Measurements from ENCODE around the gene GH2.
"Not testable (repeated sequence)": the region's sequence is repeated elsewhere in the genome, so short reads cannot be mapped to it uniquely, and the experiment has no call there.

The GH2 gene

DNA sequence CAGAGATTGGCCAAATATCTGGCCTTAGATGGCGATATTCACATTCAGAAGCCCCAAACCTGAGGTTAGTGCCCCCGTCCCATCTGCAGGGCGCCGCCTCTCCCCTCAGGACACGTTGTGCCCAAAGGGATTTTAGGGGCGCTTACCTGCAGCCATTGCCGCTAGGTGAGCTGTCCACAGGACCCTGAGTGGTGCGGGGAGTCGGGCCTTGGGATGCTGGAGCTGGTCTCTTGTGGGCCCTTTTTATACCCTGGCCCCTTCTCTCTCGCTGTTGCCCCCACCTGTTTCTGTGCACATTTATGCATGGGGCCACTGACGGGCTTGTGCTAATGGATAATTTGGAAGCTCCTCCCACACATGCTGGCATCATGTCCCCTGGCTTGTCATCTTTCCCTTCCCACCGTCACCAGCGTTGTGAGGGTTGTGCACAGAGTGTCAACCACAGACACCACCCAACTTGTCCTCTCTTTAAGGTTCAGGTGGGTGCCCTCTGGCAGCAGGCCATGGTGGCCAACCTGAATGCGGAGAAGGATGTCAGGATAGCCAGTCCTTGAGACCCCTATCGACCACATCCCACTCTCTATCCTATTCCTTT is 29.4 kb upstream of the GH2 start, which contains the start of gene CSHL1:
Gene CSHL1, minus strand, starts transcription at position 218 of the 595 bp plus-strand sequence. Its CDS starts 62 bp downstream, at position 156.
- DNase-seq, result no peak

DNA sequence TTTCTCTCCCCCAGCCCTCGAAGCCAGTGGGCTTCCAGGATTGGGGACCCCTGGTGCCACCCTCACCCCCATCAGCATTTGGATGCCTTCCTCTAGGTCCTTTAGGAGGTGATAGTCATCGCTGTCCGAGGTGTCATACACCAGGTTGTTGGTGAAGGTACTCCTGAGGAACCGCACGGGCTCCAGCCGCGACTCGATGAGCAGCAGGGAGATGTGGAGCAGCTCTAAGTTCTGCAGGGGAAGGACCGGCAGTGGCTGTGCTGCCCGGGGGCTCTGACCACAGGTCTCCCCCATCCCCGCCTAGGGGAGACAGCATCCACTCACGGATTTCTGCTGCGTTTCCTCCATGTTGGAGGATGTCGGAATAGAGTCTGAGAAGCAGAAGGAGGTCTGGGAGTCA is 28.4 kb upstream of the GH2 start:
- DNase-seq, result no peak

DNA sequence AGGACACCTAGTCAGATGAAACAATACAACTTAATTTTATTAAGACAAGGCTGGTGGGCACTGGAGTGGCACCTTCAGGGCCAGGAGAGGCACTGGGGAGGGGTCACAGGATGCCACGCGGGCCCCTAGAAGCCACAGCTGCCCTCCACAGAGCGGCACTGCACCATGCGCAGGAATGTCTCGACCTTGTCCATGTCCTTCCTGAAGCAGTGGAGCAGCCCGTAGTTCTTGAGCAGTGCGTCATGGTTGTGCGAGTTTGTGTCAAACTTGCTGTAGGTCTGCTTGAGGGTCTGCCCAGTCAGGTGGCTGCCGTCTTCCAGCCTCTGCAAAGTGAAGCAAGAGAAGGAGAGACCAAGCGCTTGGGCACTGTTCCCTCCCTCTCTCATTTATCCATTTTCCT is 27.8 kb upstream of the GH2 start:
- not testable (repeated sequence) for DNase-seq

DNA sequence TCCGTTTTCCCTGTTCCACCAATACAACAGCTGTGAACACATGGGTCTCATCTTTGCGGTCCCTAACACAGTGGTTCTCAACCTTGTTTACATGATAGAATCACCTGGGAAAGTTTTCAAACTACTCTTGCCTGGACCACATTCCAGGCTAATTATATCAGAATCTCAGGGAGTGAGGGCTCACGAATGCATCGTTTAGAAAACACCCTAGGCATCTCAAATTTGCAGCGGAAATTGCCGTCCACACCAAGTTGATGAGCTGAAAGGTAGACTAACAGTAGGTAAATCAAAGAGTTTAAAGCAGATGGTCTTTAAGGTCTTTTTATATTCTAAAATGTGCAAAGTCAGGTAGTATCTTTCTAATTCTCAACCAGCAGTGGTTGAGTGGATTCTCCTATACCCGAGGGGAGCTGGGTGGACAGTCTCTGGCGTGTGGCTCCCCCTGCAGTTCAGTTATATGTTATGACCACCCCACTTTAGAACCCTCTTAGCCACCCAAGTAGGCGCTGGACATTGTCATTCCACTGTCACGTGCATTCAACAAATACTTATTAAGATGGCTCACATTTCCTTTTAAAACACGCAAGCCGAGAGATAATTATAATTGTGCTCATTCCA is 25.5 kb upstream of the GH2 start:
- DNase-seq, result peak; percentile 11

DNA sequence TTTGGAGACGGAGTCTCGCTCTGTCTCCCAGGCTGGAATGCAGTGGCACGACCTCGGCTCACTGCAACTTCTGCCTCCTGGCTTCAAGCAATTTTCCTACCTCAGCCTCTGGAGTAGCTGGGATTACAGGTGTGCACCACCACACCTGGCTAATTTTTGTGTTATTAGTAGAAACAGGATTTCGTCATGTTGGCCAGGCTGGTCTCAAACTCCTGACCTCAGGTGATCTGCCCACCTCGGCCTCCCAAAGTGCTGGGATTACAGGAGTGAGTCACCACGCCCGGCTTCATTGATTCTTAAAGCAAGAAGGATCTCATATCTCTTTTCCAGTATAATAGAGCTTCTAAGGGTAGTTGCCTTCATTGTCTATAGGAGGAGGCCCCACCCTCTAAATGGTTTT is 23.1 kb upstream of the GH2 start:
- not testable (repeated sequence) for DNase-seq

DNA sequence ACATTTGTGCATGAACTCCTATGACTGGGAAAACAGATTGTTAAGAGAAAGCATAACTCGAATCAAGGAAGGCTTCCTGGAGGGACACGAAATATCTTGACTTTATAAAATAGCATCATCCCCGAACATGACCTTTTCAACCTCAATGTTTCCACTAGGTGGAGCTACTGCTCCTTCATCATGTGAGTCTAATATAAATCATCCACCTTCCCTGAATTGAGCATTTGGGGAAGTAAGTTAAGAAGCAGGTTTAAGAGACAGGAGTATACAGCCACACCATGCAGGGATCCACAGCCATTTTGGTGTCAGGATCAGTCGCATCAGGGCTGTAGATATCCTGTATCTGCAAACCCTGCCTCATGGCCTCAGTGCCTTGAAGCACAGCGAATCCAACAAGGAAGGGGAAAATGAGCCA is 22.1 kb upstream of the GH2 start:
- not testable (repeated sequence) for DNase-seq

DNA sequence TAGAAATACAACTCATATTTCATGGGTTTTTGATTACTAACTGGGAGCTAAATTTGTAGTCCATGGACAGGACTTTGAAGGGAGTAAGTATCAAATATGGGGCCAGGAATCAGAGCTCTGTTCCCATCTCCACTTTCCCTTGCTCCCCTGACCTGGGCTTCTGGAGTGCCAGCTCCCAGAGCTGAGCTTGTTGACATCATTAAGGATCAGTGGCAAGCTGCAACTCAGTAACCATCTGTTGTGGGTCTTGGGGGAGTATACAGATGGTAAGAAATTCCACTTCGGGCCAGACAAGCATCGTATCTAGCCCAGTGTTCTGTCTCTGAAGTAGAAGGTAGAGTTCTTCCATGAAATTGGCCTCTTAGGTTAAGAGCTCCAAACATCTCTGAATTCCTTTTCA is 20.2 kb upstream of the GH2 start:
- not testable (repeated sequence) for DNase-seq

DNA sequence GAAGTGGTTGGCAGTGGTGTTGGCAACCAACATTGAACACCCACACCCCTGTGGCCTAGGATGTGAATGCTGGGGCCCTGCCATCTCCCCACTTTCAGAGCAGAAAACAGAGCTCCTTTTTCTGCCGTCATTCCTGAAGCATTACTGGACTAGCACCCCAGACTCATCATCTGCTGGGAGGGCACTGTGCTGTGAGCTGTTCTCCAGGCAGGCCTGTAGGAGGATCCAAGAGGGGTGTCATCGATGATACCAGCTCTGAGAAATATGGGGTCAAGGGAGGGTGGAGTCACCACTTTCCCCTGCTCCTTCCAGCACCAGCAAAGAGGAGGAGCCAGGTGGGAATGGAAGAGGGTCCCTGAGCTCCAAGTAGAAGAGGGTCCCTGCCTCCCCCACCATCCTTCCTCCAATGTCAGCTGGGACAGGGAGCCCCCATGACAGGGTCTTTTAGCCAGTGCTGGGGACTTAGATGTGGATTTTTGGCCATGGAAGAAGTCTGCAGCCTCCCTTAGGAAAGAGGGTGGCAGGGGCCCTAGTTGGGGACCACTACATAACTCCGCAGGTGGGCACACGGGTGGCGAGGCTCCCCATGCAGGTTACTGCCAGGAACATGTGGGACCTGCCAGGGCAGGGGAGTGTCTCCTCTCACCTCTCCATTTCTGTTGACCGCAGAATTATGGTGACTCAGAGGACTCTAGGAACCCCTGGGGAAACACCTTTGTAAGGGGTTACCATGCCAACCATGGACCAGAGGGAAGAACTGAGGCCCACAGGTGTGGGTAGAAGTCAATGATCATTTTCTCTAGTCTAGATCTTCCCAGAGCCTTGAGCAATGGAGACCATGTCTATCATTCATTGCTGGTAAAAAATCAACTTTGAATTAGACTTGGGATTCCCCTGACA is 17.4 kb upstream of the GH2 start:
- not testable (repeated sequence) for DNase-seq

DNA sequence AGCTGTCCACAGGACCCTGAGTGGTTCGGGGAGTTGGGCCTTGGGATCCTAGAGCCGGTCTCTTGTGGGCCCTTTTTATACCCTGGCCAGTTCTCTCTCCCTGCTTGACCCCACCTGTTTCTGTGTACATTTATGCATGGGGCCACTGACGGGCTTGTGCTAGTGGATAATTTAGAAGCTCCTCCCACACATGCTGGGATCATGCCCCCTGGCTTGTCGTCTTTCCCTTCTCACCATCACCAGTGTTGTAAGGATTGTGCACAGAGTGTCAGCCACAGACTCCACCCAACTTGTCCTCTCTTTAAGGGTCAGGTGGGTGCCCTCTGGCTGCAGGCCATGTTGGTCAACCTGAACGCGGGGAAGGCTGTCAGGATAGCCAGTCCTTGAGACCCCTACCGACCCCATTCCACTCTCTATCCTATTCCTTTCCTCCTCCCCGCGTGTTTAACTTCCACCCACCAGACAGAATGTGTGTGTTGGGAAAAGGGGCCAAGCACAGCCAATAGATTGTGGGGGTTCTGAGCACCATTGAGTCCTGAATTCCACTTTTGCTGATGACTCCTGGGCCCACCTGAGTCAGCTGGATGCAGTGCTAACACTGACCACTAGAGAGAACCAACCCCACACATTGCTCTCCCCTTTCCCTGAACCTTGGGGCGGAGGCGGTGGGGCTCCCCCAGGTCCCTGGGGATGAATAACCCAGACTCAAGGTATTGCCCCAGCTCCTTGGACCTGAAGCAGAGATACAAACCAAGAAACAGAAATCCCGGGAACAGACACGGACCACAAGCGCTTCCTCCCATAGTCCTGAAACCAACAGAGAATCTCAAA is 15.0 kb upstream of the GH2 start, which contains the start of gene CSH1:
Gene CSH1, minus strand, starts transcription at position 51 of the 831 bp plus-strand sequence. CDS start 63 bp downstream, outside the sequence.
- not testable (repeated sequence) for DNase-seq

DNA sequence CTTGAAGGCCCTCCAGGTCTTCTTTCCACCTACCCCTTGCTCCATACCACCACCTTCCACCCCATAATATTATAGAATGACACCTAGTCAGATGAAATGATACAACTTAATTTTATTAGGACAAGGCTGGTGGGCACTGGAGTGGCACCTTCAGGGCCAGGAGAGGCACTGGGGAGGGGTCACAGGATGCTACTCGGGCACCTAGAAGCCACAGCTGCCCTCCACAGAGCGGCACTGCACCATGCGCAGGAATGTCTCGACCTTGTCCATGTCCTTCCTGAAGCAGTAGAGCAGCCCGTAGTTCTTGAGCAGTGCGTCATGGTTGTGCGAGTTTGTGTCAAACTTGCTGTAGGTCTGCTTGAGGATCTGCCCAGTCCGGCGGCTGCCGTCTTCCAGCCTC is 13.1 kb upstream of the GH2 start:
- not testable (repeated sequence) for DNase-seq

DNA sequence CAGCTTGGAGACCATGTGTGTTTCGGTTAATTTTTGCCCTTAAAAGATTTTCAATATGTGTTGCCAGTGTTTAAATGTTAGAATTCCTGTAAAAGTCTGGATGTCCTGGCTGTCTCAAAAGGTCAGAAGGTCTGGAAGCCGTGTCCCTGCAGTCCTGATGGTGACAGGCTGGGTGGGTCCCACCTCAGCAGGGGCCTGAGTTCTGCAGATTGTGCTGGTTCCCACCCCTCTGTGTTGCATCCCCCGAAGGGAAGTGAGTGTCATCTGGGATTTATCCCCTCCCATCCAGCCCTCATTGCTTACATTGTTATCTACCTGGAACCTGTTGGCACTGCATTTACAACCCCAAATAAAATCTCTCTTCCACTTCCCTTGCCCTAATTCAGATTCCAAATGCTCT is 12.3 kb upstream of the GH2 start:
- DNase-seq, result not testable (repeated sequence)

DNA sequence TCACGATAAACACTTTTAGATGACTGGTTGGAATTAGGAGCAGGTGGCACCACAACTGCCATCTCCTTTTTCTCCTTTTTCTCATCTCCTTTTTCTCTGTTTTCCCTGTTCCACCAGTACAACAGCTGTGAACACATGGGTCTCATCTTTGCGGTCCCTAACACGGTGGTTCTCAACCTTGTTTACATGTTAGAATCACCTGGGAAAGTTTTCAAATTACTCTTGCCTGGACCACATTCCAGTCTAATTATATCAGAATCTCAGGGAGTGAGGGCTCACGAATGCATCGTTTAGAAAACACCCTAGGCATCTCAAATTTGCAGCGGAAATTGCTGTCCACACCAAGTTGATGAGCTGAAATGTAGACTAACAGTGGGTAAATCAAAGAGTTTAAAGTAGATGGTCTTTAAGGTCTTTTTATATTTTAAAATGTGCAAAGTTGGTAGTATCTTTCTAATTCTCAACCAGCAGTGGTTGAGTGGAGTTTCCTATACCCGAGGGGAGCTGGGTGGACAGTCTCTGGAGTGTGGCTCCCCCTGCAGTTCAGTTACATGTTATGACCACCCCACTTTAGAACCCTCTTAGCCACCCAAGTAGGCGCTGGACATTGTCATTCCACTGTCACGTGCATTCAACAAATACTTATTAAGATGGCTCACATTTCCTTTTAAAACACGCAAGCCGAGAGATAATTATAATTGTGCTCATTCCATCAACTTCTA is 10.7 kb upstream of the GH2 start:
- not testable (repeated sequence) for DNase-seq

DNA sequence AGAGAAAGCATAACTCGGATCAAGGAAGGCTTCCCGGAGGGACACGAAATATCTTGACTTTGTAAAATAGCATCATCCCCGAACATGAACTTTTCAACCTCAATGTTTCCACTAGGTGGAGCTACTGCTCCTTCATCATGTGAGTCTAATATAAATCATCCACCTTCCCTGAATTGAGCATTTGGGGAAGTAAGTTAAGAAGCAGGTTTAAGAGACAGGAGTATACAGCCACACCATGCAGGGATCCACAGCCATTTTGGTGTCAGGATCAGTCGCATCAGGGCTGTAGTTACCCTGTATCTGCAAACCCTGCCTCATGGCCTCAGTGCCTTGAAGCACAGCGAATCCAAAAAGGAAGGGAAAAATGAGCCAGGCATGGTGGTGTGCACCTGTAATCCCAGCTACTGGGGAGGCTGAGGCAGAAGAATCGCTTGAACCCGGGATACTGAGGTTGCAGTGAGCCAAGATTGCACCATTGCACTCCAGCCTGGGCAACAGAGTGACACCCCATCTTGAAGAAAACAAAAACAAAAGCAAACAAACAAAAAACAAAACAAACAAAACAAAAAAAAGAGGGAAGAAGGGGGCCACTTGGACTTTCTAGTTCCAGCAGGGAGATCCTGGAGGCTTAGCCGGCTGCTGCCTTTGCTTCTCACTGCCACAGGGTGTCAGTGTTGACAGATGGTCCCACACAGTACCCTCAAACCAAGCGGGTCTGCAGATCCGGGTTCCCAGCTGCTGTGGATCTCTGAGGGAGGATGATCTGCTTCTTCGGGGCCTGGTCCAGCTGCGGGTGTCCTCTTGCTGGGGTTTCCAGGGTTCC is 7.5 kb upstream of the GH2 start:
- DNase-seq, result peak; percentile 29

DNA sequence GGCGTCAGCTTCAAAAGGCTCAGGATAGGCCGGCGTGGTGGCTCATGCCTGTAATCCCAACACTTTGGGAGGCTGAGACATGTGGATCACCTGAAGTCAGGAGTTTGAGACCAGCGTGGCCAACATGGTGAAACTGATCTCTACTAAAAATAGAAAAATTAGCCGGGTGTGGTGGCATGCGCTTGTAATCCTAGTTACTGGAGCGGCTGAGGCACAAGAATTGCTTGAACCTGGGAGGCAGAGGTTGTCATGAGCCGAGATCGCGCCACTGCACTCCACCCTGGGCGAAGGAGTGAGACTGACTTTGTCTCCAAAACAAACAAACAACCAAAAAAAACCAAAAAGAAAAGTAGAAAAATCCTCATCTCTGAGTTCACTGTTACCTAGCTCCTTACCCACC is 3.4 kb upstream of the GH2 start:
- not testable (repeated sequence) for DNase-seq

DNA sequence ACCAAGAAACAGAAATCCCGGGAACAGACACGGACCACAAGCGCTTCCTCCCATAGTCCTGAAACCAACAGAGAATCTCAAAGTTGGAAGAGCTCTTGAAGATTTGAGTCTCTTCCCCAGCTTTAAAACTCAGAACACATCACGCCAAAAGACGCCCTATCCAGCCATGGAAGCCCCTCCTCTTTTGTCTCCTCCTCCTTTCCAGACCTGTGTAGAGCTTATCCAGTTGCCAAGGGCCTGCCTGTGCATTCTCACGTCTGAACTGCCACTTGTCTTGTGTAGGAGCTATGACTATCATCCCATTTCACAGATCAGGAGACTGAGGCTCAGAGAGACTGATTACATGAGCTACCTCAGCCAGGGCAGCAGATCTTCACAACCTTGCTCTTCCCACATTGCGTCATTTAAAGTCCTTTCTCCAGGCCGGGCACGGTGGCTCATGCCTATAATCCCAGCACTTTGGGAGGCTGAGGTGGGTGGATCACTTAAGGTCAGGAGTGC is 932 bp upstream of the GH2 start:
- not testable (repeated sequence) for DNase-seq

DNA sequence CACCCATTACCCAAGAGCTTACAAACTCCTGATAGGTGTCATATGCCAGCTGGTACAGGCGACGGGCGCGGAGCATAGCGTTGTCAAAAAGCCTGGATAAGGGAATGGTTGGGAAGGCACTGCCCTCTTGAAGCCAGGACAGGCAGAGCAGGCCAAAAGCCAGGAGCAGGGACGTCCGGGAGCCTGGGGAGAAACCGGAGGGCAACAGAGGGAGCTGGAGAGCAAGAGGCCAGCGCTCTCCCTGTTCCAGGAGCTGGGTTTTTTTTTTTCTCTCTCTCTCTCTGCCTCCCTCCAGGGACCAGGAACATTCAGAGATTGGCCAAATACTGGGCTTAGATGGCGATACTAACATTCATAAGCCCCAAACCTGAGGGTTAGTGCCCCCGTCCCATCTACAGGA is 407 bp downstream of the GH2 start:
- not testable (repeated sequence) for DNase-seq

DNA sequence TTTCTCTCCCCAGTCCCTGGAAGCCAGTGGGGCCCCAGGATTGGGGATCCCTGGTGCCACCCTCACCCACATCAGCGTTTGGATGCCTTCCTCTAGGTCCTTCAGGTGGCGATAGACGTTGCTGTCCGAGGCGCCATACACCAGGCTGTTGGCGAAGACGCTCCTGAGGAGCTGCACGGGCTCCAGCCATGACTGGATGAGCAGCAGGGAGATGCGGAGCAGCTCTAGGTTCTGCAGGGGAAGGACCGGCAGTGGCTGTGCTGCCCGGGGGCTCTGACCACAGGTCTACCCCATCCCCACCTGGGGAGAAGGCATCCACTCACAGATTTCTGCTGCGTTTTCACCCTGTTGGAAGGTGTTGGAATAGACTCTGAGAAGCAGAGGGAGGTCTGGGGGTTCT is 1.0 kb downstream of the GH2 start:
- DNase-seq, result no peak

DNA sequence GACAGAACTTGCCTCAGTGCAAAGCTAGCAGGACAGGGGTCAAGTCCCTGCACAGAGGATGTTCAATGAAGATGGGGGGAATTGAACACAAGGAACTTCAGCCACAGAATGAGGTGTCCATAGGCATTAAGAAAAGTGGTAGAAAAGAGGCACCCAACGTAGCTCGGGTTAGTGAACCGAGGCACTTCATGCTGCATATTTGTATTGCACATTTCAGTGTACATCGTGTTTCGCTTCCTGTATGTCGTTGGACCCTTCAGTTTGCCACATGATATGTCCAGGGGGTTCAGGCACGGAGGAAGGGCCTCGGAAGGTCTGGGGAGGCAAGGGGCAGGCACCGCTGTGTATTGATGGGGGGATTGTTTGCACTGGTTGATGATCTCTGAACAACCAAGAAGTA is 3.3 kb downstream of the GH2 start:
- DNase-seq, result not testable (repeated sequence)

DNA sequence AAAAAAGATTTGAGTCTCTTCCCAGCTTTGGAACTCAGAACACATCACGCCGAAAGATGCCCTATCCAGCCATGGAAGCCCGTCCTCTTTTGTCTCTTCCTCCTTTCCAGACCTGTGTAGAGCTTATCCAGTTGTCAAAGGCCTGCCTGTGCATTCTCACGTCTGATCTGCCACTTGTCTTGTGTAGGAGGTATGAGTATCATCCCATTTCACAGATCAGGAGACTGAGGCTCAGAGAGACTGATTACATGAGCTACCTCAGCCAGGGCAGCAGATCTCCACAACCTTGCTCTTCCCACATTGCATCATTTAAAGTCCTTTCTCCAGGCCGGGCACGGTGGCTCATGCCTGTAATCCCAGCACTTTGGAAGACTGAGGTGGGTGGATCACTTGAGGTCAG is 7.1 kb downstream of the GH2 start:
- not testable (repeated sequence) for DNase-seq

DNA sequence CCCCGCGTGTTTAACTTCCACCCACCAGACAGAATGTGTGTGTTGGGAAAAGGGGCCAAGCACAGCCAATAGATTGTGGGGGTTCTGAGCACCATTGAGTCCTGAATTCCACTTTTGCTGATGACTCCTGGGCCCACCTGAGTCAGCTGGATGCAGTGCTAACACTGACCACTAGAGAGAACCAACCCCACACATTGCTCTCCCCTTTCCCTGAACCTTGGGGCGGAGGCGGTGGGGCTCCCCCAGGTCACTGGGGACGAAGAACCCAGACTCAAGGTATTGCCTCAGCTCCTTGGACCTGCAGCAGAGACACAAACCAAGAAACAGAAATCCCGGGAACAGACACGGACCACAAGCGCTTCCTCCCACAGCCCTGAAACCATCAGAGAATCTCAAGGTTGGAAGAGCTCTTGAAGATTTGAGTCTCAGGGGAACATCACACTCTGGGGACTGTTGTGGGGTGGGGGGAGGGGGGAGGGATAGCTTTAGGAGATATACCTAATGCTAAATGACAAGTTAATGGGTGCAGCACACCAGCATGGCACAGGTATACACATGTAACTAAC is 7.6 kb downstream of the GH2 start:
- not testable (repeated sequence) for DNase-seq

Measured in fibroblast of skin of scalp (primary cell).